Limb (tissue), 2 donors: ENCODE measurements around the gene C19orf81.
"Not testable (repeated sequence)": the region's sequence is repeated elsewhere in the genome, so short reads cannot be mapped to it uniquely, and the experiment has no call there.

Source experiments
- DNase-seq, 2 donors: peaks; one replicate each; pipeline ENCODE4 v3.0.0-alpha.2; 2016; ENCODE audit errors: extremely low spot score in 2 of 2

C19orf81 gene

DNA sequence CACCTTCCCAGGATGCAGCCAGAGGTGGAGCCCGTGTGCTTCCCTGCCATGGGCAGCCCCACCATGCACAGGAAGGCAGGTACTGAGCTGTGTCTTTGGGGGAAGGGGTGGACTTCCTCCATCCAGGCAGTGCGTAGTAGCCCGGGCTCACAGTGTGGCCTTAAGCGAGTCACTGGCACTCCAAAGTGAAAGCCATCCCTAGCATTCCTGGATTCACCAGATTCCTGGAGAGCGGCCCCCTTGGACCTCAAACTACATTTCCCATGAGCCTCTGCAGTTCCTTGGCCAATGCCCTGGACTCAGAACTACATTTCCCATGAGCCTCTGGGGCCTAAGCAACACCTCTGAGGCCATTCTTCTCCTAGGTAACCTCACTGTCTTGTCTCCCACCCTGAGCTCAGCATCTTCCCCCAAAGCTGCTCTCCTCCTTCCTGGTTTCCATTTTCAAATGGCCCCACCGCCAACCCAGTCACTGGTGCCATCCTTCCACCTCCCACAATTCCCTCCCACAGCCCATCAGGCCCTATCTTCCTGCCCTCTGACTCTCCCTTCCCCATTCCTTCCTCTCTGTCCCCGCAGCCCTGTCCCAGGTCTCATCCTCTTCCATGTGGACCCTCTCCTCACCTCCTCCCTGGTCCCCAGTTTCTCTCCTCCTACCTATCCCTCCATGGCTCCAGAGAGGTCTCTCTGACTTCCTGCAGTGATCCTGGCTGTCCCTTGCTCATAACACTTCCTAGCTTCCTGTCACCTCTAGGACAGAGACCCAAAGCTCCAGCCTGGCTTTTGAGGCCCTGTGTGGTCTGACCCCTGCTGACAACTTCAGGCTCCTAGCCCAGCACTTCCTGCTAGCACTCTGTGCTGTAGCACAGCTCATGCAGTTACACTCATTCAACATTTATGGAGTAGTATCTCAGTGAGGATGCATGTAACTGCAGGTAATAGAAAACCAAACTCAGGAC, at the start of gene C19orf81:
Gene C19orf81, plus strand, starts transcription at position 13 of the 959 bp plus-strand sequence. Its CDS starts 0 bp downstream, at position 13.
- no peak for DNase-seq

DNA sequence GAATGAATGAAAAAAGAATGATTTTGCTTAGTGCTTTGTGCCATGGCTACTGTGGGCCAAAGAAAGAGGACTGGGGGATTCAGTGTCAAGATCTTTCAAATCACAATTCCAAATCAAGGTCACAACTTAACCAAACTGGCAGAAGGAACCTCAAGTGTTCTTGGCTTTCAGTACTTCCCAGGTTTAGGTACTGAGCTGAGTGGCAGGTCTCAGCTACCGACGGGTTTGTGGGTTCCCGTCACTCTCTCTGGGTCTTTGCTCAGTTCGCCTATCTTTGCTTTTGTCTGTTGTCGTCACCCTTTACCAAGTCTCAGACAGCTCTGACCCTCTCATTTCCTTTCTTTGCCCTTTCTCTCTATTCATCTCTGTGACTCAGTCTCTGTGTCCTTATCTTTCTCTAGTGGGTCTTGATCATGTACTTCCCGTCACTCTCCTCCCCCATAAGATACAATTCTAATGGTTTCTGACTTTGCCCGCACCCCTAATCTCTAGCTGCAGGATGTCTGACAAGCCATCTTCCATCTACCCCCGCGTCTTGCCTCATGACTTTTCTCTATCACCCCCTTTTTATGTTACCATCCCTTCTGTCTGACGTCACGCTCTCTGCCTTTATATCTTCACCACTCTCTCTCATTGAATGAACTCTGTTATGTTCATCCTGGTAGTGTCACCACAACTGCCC, 47.7 kb upstream of the C19orf81 start:
- no peak for DNase-seq

DNA sequence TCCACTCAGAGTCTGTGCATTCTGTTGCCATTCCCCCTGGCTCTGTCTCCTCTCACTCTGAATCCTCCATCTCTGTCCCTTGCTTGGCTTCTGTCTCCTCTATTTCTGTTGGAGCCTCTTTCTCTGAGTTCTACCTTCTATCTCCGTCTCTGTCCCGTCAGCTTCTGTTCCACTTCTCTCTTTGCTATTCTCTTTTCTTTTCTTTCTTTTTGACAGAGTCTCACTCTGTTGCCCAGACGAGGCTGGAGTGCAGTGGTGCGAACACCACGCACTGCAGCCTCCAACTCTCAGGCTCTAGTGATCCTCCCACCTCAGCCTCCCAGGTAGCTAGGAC, 47.2 kb upstream of the C19orf81 start:
- DNase-seq = no peak

DNA sequence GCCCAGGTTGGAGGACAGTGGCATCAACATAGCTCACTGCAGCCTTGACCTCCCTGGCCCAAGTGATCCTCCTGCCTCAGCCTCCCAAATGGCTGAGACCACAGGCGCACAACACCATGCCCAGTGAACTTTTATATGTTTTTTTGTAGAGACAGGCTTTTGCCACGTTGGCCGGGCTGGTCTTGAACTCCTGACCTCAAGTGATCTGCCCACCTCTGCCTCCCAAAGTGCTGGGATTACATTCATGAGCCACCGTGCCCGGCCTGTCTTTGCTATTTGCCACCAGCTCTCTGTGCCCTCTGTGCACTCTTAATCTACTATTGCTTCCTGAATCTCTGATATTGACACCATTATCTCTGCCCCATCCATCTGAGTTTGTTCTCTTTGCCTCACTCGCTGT, 46.7 kb upstream of the C19orf81 start:
- DNase-seq = no peak

DNA sequence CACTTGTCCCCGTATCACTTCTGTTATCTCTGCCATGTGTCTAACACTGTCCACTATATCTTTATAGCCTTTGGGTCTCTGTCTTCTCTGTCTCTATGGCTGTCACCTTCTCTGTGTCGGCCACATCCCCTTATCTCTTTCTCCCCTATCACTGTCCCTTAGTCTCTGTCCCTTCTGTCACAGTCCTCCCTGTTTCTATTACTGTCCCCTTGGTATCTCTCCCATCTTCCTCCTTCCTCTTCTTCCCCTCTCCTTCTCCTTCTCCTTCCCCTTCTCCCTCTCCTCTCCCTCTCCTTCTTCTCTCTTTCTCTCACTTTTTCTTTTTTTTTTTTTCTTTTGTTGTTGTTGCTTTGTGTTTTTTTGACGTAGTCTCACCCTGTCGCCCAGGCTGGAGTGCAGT, 46.3 kb upstream of the C19orf81 start:
- DNase-seq = no peak

DNA sequence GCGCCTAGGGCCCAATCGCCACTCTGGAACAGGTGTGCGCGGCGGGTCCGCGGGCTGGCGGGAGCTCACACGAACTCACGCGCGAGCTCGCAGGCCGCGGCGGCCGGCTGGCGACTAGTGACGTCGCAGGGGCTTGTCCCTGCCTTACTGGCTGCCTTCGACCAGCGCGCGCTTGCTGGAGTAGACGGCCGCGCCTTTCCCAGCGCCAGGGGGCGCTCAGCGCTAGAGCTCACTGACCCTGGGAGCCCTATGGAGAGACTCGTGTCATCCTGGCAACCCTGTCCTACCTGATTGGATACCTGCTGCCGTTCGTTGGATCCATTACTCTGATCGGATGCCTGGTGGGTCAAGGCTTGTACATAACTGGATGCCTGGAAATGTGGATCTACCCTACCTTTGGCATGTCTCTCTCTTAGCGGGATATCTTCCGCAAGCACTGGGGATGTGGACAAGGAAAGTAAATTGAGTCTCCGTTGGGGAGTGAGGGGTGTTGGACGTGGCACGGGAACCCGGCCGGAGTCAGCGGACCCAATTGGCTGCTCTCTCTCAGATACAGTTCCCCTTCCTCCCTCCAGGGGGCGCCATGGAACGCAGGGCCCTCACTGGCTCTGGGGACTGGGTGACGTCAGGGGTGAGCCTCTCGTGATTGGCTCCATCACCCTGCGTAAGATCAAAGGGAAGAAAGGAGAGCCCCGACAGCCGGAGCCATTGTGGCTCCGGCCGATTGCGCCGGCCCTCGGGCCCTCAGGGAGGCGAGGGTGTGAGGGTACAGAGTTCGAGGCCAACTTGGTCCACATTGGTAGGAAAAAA, 44.8 kb upstream of the C19orf81 start:
- not testable (repeated sequence) for DNase-seq

DNA sequence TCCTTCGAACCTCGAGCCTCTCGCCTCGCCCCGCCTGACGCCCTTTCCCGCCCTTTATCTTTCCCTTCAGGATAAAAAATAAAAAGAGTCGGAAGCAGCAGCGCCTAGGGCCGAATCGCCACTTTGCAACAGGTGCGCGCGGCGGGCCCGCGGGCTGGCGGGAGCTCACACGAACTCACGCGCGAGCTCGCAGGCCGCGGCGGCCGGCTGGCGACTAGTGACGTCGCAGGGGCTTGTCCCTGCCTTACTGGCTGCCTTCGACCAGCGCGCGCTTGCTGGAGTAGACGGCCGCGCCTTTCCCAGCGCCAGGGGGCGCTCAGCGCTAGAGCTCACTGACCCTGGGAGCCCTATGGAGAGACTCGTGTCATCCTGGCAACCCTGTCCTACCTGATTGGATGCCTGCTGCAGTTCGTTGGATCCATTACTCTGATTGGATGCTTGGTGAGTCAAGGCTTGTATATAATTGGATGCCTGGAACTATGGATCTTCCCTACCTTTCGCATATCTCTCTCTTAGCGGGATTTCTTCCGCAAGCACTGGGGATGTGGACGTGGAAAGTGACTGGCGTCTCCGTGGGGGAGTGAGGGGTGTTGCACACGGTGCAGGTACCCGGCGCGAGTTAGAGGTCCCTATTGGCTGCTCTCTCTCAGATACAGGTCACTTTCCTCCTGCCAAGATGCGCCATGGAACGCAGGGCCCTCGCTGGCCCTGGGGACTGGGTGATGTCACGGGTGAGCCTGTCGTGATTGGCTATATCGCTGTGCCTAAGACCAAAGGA, 43.0 kb upstream of the C19orf81 start:
- DNase-seq = peak in 1 of 2 donors; percentile 31

DNA sequence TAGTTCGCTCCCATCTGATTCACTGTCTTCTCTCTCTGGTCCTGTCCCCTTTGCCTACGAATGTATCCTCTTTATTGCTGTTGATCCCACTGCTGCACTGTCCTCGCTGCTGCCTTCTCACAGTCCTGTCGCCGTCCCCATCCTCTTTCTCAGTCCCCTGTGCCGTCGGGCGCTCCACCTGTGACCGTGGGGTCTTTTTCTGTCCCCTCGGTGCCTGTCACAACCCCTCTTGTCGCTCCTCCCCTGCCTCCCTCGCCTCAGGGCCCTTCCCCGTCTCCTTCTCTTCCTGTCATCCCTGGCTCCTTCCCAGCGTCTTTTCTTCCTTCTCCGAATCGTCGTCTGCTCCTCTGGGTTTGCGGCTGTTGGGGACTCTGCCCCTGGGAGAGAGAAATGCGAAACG, 41.9 kb upstream of the C19orf81 start:
- peak in 1 of 2 donors; percentile 35 for DNase-seq

DNA sequence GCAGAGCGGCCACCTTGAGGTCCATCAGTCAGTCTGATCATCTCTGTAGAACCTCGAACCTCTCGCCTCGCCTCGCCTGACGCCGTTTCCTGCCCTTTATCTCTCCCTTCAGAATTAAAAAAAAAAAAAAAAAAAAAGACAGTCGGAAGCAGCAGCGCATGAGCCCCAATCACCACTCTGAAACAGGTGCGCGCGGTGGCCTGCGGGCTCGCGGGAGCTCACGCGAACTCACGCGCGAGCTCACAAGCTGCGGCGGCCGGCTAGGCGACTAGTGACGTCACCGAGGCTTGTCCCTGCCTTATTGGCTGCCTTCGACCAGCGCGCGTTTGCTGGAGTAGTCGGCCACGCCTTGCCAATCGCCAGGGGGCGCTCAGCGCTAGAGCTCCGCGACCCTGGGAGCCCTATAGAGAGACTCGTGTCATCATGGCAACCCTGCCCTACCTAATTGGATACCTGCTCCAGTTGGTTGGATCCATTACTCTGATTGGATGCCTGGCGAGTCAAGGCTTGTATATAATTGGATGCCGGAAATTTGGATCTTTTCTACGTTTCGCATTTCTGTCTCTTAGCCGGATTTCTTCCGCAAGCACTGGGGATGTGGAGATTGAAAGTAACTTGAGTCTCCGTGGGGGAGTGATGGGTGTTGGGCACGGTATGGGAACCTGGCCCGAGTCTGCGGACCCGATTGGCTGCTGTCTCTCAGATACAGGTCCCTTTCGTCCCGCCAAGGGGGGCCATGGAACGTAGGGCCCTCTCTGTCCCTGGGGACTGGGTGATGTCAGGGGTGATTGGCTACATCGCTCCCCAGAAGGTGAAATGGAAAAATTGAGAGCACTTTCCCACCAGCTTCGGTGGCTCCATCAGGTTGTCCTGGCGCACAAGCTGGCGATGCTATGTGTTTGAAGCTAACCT, 41.1 kb upstream of the C19orf81 start:
- peak; percentile 71 to 94 for DNase-seq

DNA sequence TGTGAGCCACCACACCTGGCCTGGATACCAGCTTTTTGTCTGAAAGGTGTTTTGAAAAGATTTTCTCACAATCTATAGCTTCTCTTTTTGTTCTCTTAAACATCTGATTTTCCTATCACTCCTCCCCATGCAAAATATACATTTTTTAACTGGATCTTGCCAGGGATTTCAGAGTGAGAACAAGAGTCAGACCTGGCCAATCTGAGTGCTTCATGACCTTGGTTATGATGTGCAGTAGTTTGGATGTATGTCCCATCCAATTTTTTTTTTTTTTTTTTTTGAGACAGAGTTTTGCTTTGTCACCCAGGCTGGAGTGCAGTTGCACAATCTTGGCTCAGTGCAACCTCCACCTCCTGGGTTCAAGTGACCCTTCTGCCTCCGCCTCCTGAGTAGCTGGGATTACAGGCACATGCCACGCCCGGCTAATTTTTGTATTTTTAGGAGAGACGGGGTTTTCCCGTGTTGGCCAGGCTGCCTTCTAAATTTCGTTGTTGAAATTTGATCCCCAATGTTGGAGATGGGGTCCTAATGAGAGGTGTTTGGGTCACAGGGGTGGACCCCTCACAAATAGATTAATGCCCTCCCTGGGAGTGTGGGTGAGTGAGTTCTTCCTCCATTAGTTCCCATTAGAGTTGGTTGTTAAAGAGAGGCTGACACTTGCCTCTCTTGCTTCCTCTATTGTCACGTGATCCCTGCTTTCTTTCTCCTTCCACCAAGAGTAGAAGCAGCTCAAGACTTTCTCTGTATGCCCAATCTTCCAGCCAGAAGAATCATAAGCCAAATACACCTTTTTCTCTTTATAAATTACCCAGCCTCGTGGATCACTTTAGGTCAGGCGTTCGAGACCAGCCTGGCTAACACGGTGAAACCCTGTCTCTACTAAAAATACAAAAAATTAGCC, 36.5 kb upstream of the C19orf81 start:
- DNase-seq = not testable (repeated sequence)

DNA sequence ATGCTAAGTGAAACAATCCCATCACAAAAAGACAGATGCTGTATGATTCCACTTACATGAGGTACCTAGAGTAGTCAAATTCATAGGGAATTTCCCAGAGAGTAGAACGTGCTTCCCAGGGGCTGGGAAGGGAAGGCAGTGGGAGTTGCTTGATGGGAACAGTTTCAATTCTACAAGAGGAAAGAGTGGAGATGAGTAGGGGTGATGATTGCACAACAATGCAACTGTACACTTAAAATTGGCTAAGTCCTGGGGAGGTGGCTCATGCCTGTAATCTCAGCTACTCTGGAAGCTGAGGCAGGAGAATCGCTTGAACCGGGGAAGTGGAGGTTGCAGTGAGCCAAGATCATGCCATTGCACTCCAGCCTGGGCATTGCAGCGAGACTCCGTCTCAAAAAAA, 30.9 kb upstream of the C19orf81 start:
- not testable (repeated sequence) for DNase-seq

DNA sequence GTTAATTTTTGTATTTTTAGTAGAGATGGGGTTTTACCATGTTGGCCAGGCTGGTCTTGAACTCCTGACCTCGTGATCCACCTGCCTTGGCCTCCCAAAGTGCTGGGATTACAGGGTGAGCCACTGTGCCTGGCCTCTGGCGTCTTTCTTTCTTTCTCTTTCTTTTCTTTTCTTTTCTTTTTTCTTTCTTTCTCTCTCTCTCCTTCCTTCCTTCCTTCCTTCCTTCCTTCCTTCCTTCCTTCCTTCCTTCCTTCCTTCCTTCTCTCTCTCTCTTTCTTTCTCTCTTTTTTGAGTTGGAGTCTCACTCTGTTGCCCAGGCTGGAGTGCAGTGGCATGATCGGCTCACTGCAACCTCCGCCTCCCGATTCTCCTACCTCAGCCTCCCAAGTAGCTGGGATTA, 30.1 kb upstream of the C19orf81 start:
- DNase-seq = not testable (repeated sequence)

DNA sequence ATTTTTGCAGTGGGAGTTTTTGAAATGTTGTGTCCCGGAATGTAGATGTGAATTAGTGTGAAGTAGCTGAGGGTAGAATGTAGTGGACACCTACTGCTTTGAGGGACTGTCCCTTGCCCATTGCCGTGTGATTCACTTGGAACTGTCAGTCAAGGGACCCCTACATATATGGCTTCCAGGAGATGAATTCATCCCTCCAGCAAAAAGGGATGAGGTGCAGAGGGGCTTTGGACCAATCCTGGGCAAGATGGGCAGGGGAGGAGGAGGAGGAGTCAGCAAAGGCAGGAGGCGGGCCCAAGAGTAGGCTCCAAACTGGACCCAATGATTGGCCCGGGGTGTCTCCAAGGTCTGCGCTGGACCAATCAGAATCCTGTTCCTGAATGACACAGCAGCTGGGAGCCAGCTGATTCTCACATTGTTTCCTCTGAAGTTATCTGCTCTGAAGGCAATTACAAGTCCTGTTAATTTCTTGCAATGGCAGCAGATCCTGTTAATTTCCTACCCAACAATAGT, 28.8 kb upstream of the C19orf81 start:
- not testable (repeated sequence) for DNase-seq

DNA sequence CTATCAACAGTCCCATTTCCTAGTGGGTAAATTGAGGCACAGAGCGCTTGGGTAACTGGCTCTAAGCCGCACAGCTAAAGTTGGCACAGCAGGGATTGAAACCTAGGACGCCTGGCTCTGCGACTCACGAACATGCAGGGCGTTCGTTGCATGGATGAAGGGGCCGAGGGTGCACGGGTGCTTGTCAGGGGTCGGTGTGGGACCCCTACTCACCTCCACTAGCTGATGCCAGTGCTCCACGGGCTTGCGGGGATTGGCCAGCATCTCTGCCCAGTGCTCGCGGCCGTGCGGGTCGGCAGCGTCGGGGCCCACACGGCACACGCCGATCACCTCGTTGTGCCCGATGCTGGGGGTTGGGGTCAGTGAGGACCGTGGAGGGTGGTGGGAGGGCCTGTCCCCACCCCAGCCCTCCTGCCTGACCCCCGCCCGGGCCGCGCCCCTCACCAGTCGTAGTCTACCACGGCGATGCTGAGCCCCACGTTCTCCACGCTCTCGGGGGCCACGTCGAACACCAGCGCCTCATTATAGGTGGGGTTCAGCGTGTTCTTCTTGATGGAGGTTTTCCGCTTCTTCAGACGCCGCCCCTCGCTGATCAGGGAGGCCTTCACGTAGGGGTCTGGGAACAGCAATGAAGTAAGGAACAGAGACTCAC, 24.2 kb upstream of the C19orf81 start:
- no peak for DNase-seq

DNA sequence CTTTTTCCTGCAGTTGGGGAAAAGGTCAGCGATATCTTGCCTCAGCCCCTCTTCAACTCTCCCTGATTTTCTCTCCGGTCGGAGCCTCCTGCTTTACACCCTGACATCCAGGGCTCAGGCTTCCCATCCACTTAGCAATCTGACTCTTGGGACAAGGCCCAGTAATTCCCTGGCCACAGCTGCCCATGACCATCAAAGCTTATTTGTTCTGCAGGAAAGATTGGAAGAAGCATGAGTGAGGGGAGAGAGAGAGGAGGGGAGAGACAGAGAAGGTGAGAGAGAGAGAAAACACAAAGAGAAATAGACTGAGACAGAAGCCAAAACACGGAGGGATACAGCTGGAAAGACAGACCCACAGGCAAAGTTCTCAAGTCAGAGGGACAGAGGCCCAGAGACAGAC, 23.2 kb upstream of the C19orf81 start:
- no peak for DNase-seq

DNA sequence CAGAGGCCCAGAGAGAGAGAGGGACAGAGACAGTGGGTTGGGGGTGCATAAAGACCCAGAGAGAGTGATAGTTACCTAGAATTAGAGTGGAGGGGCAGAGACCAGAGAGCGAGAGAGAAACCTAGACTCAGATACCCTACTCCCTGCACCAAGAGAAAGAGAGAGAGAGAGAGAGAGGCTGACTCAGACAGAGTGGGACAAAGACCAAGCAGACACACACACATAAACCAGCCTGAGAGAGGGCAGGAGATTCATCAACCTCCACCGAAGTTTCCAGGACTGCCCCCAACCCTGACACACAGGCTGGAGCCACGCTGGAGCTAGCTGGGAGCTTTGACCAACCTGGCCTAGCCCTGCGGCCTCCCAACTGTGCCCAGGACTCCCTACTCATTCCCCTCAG, 22.4 kb upstream of the C19orf81 start:
- no peak for DNase-seq

DNA sequence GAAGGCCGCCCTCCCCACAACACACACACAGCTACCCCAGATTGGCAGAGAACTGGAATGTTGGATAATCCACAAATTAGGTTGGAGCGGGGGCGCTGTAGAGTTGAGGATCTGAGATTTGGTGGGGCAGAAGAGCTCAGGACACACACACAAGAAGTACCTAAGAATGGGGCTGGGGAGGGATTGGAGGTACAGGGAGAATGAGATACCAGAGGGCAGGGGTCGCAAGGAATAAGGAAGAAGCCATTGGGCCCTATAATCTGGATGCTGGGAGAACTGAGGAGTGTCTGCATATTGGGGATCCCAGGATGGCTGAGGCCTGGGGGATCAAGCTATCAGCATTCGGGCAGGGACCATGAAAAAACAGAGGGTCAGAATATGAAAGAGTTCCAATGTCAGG, 21.1 kb upstream of the C19orf81 start:
- DNase-seq = no peak

DNA sequence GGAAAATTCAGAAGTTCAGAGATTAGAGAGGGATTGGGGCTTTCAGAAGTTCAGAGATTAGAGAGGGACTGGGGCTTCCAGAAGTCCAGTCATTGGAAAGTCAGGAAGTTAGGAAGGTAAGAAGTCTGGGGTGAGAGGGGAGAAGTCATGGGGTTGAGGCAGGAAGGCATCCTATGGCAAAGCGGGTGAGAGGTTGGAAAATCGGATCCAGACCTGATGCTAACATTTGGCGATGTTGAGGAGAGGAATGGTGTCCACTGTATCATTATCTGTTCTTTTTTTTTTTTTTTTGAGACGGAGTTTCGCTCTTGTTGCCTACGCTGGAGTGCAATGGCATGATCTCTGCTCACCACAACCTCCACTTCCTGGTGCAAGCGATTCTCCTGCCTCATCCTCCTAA, 20.7 kb upstream of the C19orf81 start:
- no peak for DNase-seq
